Measurements from ENCODE around the gene CEP170B.

The CEP170B gene

GRCh38 chr14:104821229-104821945 is 43.7 kb upstream of the CEP170B start:
- peaks cover 2% of the 10 kb centered on the region for H3K27me3 ChIP-seq (ENCODE audit: insufficient read depth, poor library complexity, severe bottlenecking)
- no peak overlapping the region for H3K4me3 ChIP-seq (replicated peaks; ENCODE audit: insufficient read depth, low read length)
- no peak overlapping the region for H3K27ac ChIP-seq (replicated peaks)
- no peak for DNase-seq (ENCODE audit: low read depth in 1 of 2, low spot score in 1 of 2)
- TF ChIP-seq CTCF (IDR thresholded peaks at IDR 0.05; ENCODE audit: insufficient read depth, low read length) (no peak), GABPA (IDR thresholded peaks at IDR 0.05; ENCODE audit: low read depth) (no peak), POLR2AphosphoS5 (IDR thresholded peaks at IDR 0.05; ENCODE audit: low read depth) (no peak), REST (IDR thresholded peaks at IDR 0.05; ENCODE audit: insufficient replicate concordance, low read depth) (no peak), SPI1 (IDR thresholded peaks at IDR 0.05; ENCODE audit: borderline replicate concordance, low read depth) (no peak)

- TF ChIP-seq GABPA (IDR thresholded peaks at IDR 0.05; ENCODE audit: low read depth), result no peak
- peaks cover 5% of the 10 kb centered on the region for H3K27me3 ChIP-seq (ENCODE audit: insufficient read depth, poor library complexity, severe bottlenecking)
- H3K4me3 ChIP-seq (replicated peaks; ENCODE audit: insufficient read depth, low read length), result no peak overlapping the region
- no peak for DNase-seq (ENCODE audit: low read depth in 1 of 2, low spot score in 1 of 2)
- H3K27ac ChIP-seq (replicated peaks), result no peak overlapping the region
Measured at GRCh38 chr14:104821971-104822608, 43.0 kb upstream of the CEP170B start.

- Histone ChIP-seq H3K4me3 (replicated peaks; ENCODE audit: insufficient read depth, low read length) (no peak overlapping the region), H3K27me3 (ENCODE audit: insufficient read depth, poor library complexity, severe bottlenecking) (peaks cover 9% of the 10 kb centered on the region), H3K27ac (replicated peaks) (no peak overlapping the region)
- DNase-seq (ENCODE audit: low read depth in 1 of 2, low spot score in 1 of 2), result no peak
- TF ChIP-seq REST (IDR thresholded peaks at IDR 0.05; ENCODE audit: insufficient replicate concordance, low read depth), result no peak
- TF ChIP-seq POLR2AphosphoS5 (IDR thresholded peaks at IDR 0.05; ENCODE audit: low read depth), result no peak
Measured at GRCh38 chr14:104822821-104823615, 42.0 kb upstream of the CEP170B start.

GRCh38 chr14:104824353-104824997 is 40.6 kb upstream of the CEP170B start:
- no peak for TF ChIP-seq GABPA (IDR thresholded peaks at IDR 0.05; ENCODE audit: low read depth)
- TF ChIP-seq REST (IDR thresholded peaks at IDR 0.05; ENCODE audit: insufficient replicate concordance, low read depth), result no peak
- no peak for TF ChIP-seq CTCF (IDR thresholded peaks at IDR 0.05; ENCODE audit: insufficient read depth, low read length)
- no peak for TF ChIP-seq POLR2AphosphoS5 (IDR thresholded peaks at IDR 0.05; ENCODE audit: low read depth)
- TF ChIP-seq SPI1 (IDR thresholded peaks at IDR 0.05; ENCODE audit: borderline replicate concordance, low read depth), result no peak
- Histone ChIP-seq H3K27me3 (ENCODE audit: insufficient read depth, poor library complexity, severe bottlenecking) (peaks cover 9% of the 10 kb centered on the region), H3K27ac (replicated peaks) (no peak overlapping the region), H3K4me3 (replicated peaks; ENCODE audit: insufficient read depth, low read length) (no peak overlapping the region)
- DNase-seq (ENCODE audit: low read depth in 1 of 2, low spot score in 1 of 2), result no peak
